ENCODE results near the gene ATP5F1E. TPM values are rescaled to one million over a fixed set of nuclear protein-coding genes. Genes with fewer than 3 reads are reported as not detected.

Gene ATP5F1E
- total and polyA plus RNA-seq, 4 donors = 11.7 to 148 (median 27.7) TPM

- Histone ChIP-seq H3K9ac (ENCODE audit: low read depth in 1 of 2, low read length in 2 of 2) (no peak overlapping the region), H3K27me3 (ENCODE audit: control insufficient read depth in 4 of 4, insufficient read depth in 4 of 4, low read length in 3 of 4) (no peaks in the 10 kb centered on the region), H3K27ac (ENCODE audit: low read depth in 1 of 2, low read length in 2 of 2) (no peak overlapping the region), H3K36me3 (ENCODE audit: control insufficient read depth in 4 of 4, insufficient read depth in 3 of 4, low read depth in 1 of 4, low read length in 3 of 4) (peaks cover 0 to 8% (median 2%) of the 10 kb centered on the region in 4 donors), H3K4me1 (ENCODE audit: control insufficient read depth in 4 of 4, insufficient read depth in 4 of 4, low read length in 3 of 4) (peaks cover 0 to 6% (median 4%) of the 10 kb centered on the region in 4 donors), H3K9me3 (ENCODE audit: control insufficient read depth in 4 of 4, low read length in 3 of 4) (no peaks in the 10 kb centered on the region), H3K4me3 (ENCODE audit: low read depth in 1 of 3, low read length in 3 of 3) (no peak overlapping the region)
- TF ChIP-seq NR2F2 (IDR thresholded peaks at IDR 0.05) (no peak), TAF1 (conservative IDR thresholded peaks at IDR 0.05) (no peak), SP1 (IDR thresholded peaks at IDR 0.05) (no peak), MAX (IDR thresholded peaks at IDR 0.05) (no peak), REST (IDR thresholded peaks at IDR 0.05) (no peak), HNF4G (IDR thresholded peaks at IDR 0.05) (no peak), ATF3 (IDR thresholded peaks at IDR 0.05) (no peak), HNF4A (conservative IDR thresholded peaks at IDR 0.05) (no peak), FOXA1 (IDR thresholded peaks at IDR 0.05) (no peak)
- DNase-seq (ENCODE audit: low spot score) = no peak
- WGBS = 95% methylated on average over 10 of the region's 10 CpGs
These were observed 13.3 kb downstream of the ATP5F1E start for GRCh38 chr20:59018817-59019216.

GRCh38 chr20:59017493-59018231 lies 14.5 kb downstream of the ATP5F1E start:
- 95% methylated on average over 16 of the region's 16 CpGs for WGBS
- no peak for DNase-seq (ENCODE audit: low spot score)
- no peak overlapping the region for H3K27ac ChIP-seq (ENCODE audit: low read depth in 1 of 2, low read length in 2 of 2)

GRCh38 chr20:59016795-59017492 lies 15.2 kb downstream of the ATP5F1E start:
- WGBS = 76% methylated on average over 4 of the region's 4 CpGs
- Histone ChIP-seq H3K27me3 (ENCODE audit: control insufficient read depth in 4 of 4, insufficient read depth in 4 of 4, low read length in 3 of 4) (no peaks in the 10 kb centered on the region), H3K36me3 (ENCODE audit: control insufficient read depth in 4 of 4, insufficient read depth in 3 of 4, low read depth in 1 of 4, low read length in 3 of 4) (no peaks in the 10 kb centered on the region), H3K4me1 (ENCODE audit: control insufficient read depth in 4 of 4, insufficient read depth in 4 of 4, low read length in 3 of 4) (no peaks in the 10 kb centered on the region), H3K27ac (ENCODE audit: low read depth in 1 of 2, low read length in 2 of 2) (no peak overlapping the region), H3K9me3 (ENCODE audit: control insufficient read depth in 4 of 4, low read length in 3 of 4) (no peaks in the 10 kb centered on the region), H3K9ac (ENCODE audit: low read depth in 1 of 2, low read length in 2 of 2) (no peak overlapping the region), H3K4me3 (ENCODE audit: low read depth in 1 of 3, low read length in 3 of 3) (no peak overlapping the region)
- DNase-seq (ENCODE audit: low spot score) = no peak
- TF ChIP-seq ATF3 (IDR thresholded peaks at IDR 0.05) (no peak), HNF4G (IDR thresholded peaks at IDR 0.05) (no peak), JUND (IDR thresholded peaks at IDR 0.05) (no peak), NR2F2 (IDR thresholded peaks at IDR 0.05) (no peak), TAF1 (conservative IDR thresholded peaks at IDR 0.05) (no peak), CTCF (IDR thresholded peaks at IDR 0.05; ENCODE audit: low read depth, low read length, missing input control) (no peak), SP1 (IDR thresholded peaks at IDR 0.05) (no peak), HNF4A (conservative IDR thresholded peaks at IDR 0.05) (no peak), RAD21 (IDR thresholded peaks at IDR 0.05) (no peak), GABPA (IDR thresholded peaks at IDR 0.05 in 1 of 2, conservative IDR thresholded peaks at IDR 0.05 in 1 of 2) (no peak)

More at GRCh38 chr20:59017493-59018231, 14.5 kb downstream of the ATP5F1E start:
- Histone ChIP-seq H3K36me3 (ENCODE audit: control insufficient read depth in 4 of 4, insufficient read depth in 3 of 4, low read depth in 1 of 4, low read length in 3 of 4) (peaks cover 0 to 4% (median 0%) of the 10 kb centered on the region in 4 donors), H3K4me3 (ENCODE audit: low read depth in 1 of 3, low read length in 3 of 3) (no peak overlapping the region), H3K9me3 (ENCODE audit: control insufficient read depth in 4 of 4, low read length in 3 of 4) (no peaks in the 10 kb centered on the region), H3K27me3 (ENCODE audit: control insufficient read depth in 4 of 4, insufficient read depth in 4 of 4, low read length in 3 of 4) (no peaks in the 10 kb centered on the region), H3K4me1 (ENCODE audit: control insufficient read depth in 4 of 4, insufficient read depth in 4 of 4, low read length in 3 of 4) (no peaks in the 10 kb centered on the region), H3K9ac (ENCODE audit: low read depth in 1 of 2, low read length in 2 of 2) (no peak overlapping the region)
- no peak for TF ChIP-seq MAX (IDR thresholded peaks at IDR 0.05)
- TF ChIP-seq EGR1 (IDR thresholded peaks at IDR 0.05; ENCODE audit: low read depth in 2 of 2) = no peak

Measured in liver (tissue), 9 donors.